ENCODE data around the gene KY. TPM values are rescaled to one million over a fixed set of nuclear protein-coding genes. Genes with fewer than 3 reads are reported as not detected.

KY gene
- total RNA-seq, 2 experiments from 2014 or later = not detected

GRCh38 chr3:134651347-134652041 lies 672 bp upstream of the KY start:
- Histone ChIP-seq H3K4me1 (ENCODE audit: insufficient read depth, low read length, poor library complexity, severe bottlenecking) (no peaks in the 10 kb centered on the region), H3K27ac (ENCODE audit: low read depth, low read length, poor library complexity, severe bottlenecking) (no peak overlapping the region), H3K4me3 (ENCODE audit: low read depth, low read length, poor library complexity, severe bottlenecking) (no peak overlapping the region), H3K4me2 (ENCODE audit: low read length) (no peak overlapping the region), H4K20me1 (ENCODE audit: insufficient read depth, low read length) (no peaks in the 10 kb centered on the region), H3K79me2 (ENCODE audit: insufficient read depth, low read depth, low read length) (no peaks in the 10 kb centered on the region), H2AFZ (ENCODE audit: low read length) (no peak overlapping the region), H3K9me3 (ENCODE audit: low read length) (no peaks in the 10 kb centered on the region), H3K9me2 (ENCODE audit: insufficient read depth, low read length) (no peaks in the 10 kb centered on the region), H3K36me3 (ENCODE audit: insufficient read depth, low read length) (no peaks in the 10 kb centered on the region)
- CTCF ChIA-PET (ENCODE audit: unreplicated experiment) = no interaction called here
- intact Hi-C loops (cut with micrococcal nuclease; ENCODE audit: unreplicated experiment) = no loop called here
- POLR2A ChIA-PET = no interaction called here
- TF ChIP-seq EZH2phosphoT487 (IDR thresholded peaks at IDR 0.05; ENCODE audit: borderline replicate concordance, low read depth, low read length) (no peak), CTCF (conservative IDR thresholded peaks at IDR 0.05; ENCODE audit: low read length) (no peak)
- DNase-seq (ENCODE audit: low spot score) = no peak
- BruUV-seq (replicated peaks) = no TSS peak

GRCh38 chr3:134649106-134649705 lies 1.6 kb downstream of the KY start:
- intact Hi-C loops (cut with micrococcal nuclease; ENCODE audit: unreplicated experiment) = no loop called here
- H2AFZ ChIP-seq (ENCODE audit: low read length) = no peak overlapping the region
- ChIA-PET POLR2A (no interaction called here), CTCF (ENCODE audit: unreplicated experiment) (no interaction called here)
- no peaks in the 10 kb centered on the region for H3K36me3 ChIP-seq (ENCODE audit: insufficient read depth, low read length)
- H3K9me2 ChIP-seq (ENCODE audit: insufficient read depth, low read length) = no peaks in the 10 kb centered on the region
- TF ChIP-seq EZH2phosphoT487 (IDR thresholded peaks at IDR 0.05; ENCODE audit: borderline replicate concordance, low read depth, low read length) = no peak
- no peak for TF ChIP-seq CTCF (conservative IDR thresholded peaks at IDR 0.05; ENCODE audit: low read length)
- no peaks in the 10 kb centered on the region for H3K4me1 ChIP-seq (ENCODE audit: insufficient read depth, low read length, poor library complexity, severe bottlenecking)
- BruUV-seq (replicated peaks) = no TSS peak
- no peak overlapping the region for H3K27ac ChIP-seq (ENCODE audit: low read depth, low read length, poor library complexity, severe bottlenecking)
- no peaks in the 10 kb centered on the region for H3K9me3 ChIP-seq (ENCODE audit: low read length)
- no peak overlapping the region for H3K4me3 ChIP-seq (ENCODE audit: low read depth, low read length, poor library complexity, severe bottlenecking)
- no peaks in the 10 kb centered on the region for H3K79me2 ChIP-seq (ENCODE audit: insufficient read depth, low read depth, low read length)
- no peak overlapping the region for H3K4me2 ChIP-seq (ENCODE audit: low read length)
- H4K20me1 ChIP-seq (ENCODE audit: insufficient read depth, low read length) = no peaks in the 10 kb centered on the region
- no peak for DNase-seq (ENCODE audit: low spot score)

Measured in OCI-LY7 (cell line).